K562 (cell line): Measurements from ENCODE around the gene MBD5. TPM values are rescaled to one million over a fixed set of nuclear protein-coding genes. Genes with fewer than 3 reads are reported as not detected.
A peak's percentile ranks its signal among the peaks of the same experiment; 100 is the strongest.

Source experiments
- ATAC-seq: fragments of 200-7000 bp; cut with Tn5 transposase; 3 replicates; pipeline ENCODE4 v1.9.1; 2020; ENCODE audit warnings: moderate library complexity
- BruUV-seq: library from RNA; stranded (reverse); fragments of 400-500 nt; replicated peaks from 2 replicates; lab custom pipeline; 2021; lab: Mats Ljungman, UMichigan
- CTCF ChIA-PET: fragments of 300-600 bp; formaldehyde crosslinking; extraction: SDS; loops from one replicate; lab custom pipeline; 2021; ENCODE audit warnings: low intra/inter-chr PET ratio; lab: Yijun Ruan, JAX
- POLR2A ChIA-PET: fragments of 300-600, 350-650 bp; sonication (Branson Sonifier 250); formaldehyde crosslinking; extraction: SDS; loops from one replicate; lab custom pipeline; 2021; ENCODE audit warnings: antibody characterized with exemption, inconsistent platforms; lab: Yijun Ruan, JAX
- DNase-seq, 4 experiments: peaks; one replicate each; pipeline versions ENCODE4 v3.0.0 to v3.0.0-alpha.2; 2011 to 2018; ENCODE audit warnings: low spot score in 3 of 4, mixed read lengths in 3 of 4; ENCODE audit errors: extremely low read depth in 1 of 4
- FAIRE-seq: peaks from 2 replicates; lab custom pipeline; 2011; peaks lifted over from hg19 to GRCh38; lab: Jason Lieb, UNC
- H2AFZ ChIP-seq: 2 replicates; pipeline ENCODE4 v1.6.0; 2011; ENCODE audit warnings: low read depth, low read length, control low read depth, inconsistent platforms
- H3K27ac ChIP-seq: fragments of 200-600 bp; 3 replicates; pipeline ENCODE4 v1.8.0; 2011; ENCODE audit warnings: low read depth, mild to moderate bottlenecking, control low read depth, inconsistent platforms, low read length, moderate library complexity, mixed read lengths; ENCODE audit errors: extremely low read depth
- H3K27me3 ChIP-seq, 2 experiments: fragments of 300-600 bp in 1 of 2; 2 replicates in 1 of 2; 3 replicates in 1 of 2; pipeline versions ENCODE4 v1.6.0 to v1.8.0; 2011; ENCODE audit warnings: inconsistent platforms in 2 of 2, low read length in 2 of 2, mild to moderate bottlenecking in 1 of 2, mixed read lengths in 1 of 2, moderate library complexity in 1 of 2; ENCODE audit not compliant: control insufficient read depth in 2 of 2, insufficient read depth in 2 of 2
- H3K36me3 ChIP-seq: fragments of 300-600 bp; 3 replicates; pipeline ENCODE4 v1.8.0; 2011; ENCODE audit warnings: mild to moderate bottlenecking, low read length, inconsistent platforms; ENCODE audit not compliant: control insufficient read depth, insufficient read depth
- H3K4me1 ChIP-seq, 2 experiments: fragments of 200-600 bp in 1 of 2; replicated peaks in 1 of 2; 2 replicates in 1 of 2; 3 replicates in 1 of 2; pipeline versions ENCODE4 v1.5.1 to v1.8.0; 2011; ENCODE audit warnings: inconsistent platforms in 2 of 2, low read length in 2 of 2, mild to moderate bottlenecking in 1 of 2, mixed read lengths in 1 of 2, moderate library complexity in 1 of 2; ENCODE audit not compliant: control insufficient read depth in 2 of 2, insufficient read depth in 2 of 2
- H3K4me2 ChIP-seq: 2 replicates; pipeline ENCODE4 v1.6.1; 2011; ENCODE audit warnings: low read length, control low read depth, inconsistent platforms, mixed read lengths; ENCODE audit not compliant: insufficient read depth
- H3K4me3 ChIP-seq: fragments of 200-600 bp; sonication (generic), shearing (Covaris generic); 2 replicates; pipeline ENCODE4 v1.5.1; 2016; ENCODE audit warnings: control low read depth, inconsistent platforms
- H3K79me2 ChIP-seq: fragments of 200-600 bp; 3 replicates; pipeline ENCODE4 v1.8.0; 2011; ENCODE audit warnings: low read length, inconsistent platforms; ENCODE audit not compliant: control insufficient read depth, insufficient read depth
- H3K9ac ChIP-seq, 2 experiments: 2 replicates each; pipeline versions ENCODE4 v1.6.0 to v1.6.1; 2011; ENCODE audit warnings: low read depth in 2 of 2, low read length in 2 of 2, control low read depth in 1 of 2, inconsistent platforms in 1 of 2, mild to moderate bottlenecking in 1 of 2, mixed read lengths in 1 of 2; ENCODE audit not compliant: insufficient read depth in 1 of 2
- H3K9me1 ChIP-seq: one replicate; pipeline ENCODE4 v1.6.0; 2011; ENCODE audit warnings: inconsistent platforms, mild to moderate bottlenecking, low read length, moderate library complexity; ENCODE audit not compliant: control insufficient read depth, insufficient read depth
- H3K9me3 ChIP-seq: replicated peaks from 2 replicates; pipeline ENCODE4 v1.5.1; 2011; ENCODE audit warnings: low read depth, low read length, inconsistent platforms; ENCODE audit not compliant: control insufficient read depth, insufficient read depth
- H4K20me1 ChIP-seq: replicated peaks from 2 replicates; pipeline ENCODE4 v1.6.1; 2011; ENCODE audit warnings: low read length, inconsistent platforms, mixed read lengths; ENCODE audit not compliant: control insufficient read depth, insufficient read depth
- E4F1 ChIP-seq: fragments of 250-450 bp; sonication (Bioruptor Pico); IDR thresholded peaks from 2 replicates; pipeline ENCODE4 v1.5.0; 2021; ENCODE audit warnings: mild to moderate bottlenecking, borderline replicate concordance
- FOXK2 ChIP-seq, 2 experiments: fragments of 450-650 bp; IDR thresholded peaks in 1 of 2; conservative IDR thresholded peaks in 1 of 2; 2 replicates each; pipeline ENCODE4 v1.6.1; 2016; ENCODE audit warnings: low read depth in 2 of 2, mild to moderate bottlenecking in 1 of 2
- HNRNPUL1 ChIP-seq: fragments of 200-400 bp; formaldehyde crosslinking; IDR thresholded peaks from 2 replicates; pipeline ENCODE4 v1.6.1; 2017; ENCODE audit warnings: low read length
- NFRKB ChIP-seq: fragments of 450-650 bp; IDR thresholded peaks from 2 replicates; pipeline ENCODE4 v1.6.1; 2016; ENCODE audit warnings: low read depth
- REST ChIP-seq, 2 experiments: fragments of 450-650 bp; formaldehyde crosslinking in 1 of 2; IDR thresholded peaks; 2 replicates each; pipeline versions ENCODE4 v1.4.0 to v1.6.1; 2014 to 2020; ENCODE audit warnings: mild to moderate bottlenecking in 2 of 2, borderline replicate concordance in 1 of 2, low read depth in 1 of 2
- ZKSCAN8 ChIP-seq: fragments of 200-800 bp; sonication (Bioruptor generic); IDR thresholded peaks from 2 replicates; pipeline ENCODE4 v1.6.1; 2016; ENCODE audit warnings: missing genetic modification characterization, missing compliant biosample characterization
- ZNF584 ChIP-seq: fragments of 200-800 bp; sonication (Bioruptor generic); IDR thresholded peaks from 2 replicates; pipeline ENCODE4 v1.6.1; 2016; ENCODE audit warnings: low read depth, mild to moderate bottlenecking, missing genetic modification characterization, missing compliant biosample characterization
- whole genome bisulfite sequencing: fragments of 100-300 bp; shearing (Covaris generic); methylation state at CpG from one replicate; pipeline ENCODE4 v1.1.6; 2016; ENCODE audit warnings: low coverage, mixed read lengths; ENCODE audit not compliant: insufficient coverage; ENCODE audit errors: missing lambda C conversion rate; 5-methylcytosine and 5-hydroxymethylcytosine counted together
- in situ Hi-C: fragments of 300-500 bp; cut with MboI; formaldehyde crosslinking; loops from 4 replicates; pipeline ENCODE4 v1.15.0; 2018; ENCODE audit warnings: inconsistent platforms, mixed read lengths
- intact Hi-C: fragments of 100-400 bp; cut with micrococcal nuclease; formaldehyde crosslinking; loops from 2 replicates; pipeline ENCODE4 v1.14.2; 2022
- polyA plus RNA-seq, 8 experiments: library from polyadenylated mRNA; depleted of rRNA in 4 of 8; stranded (reverse) in 5 of 8; unstranded in 3 of 8; fragments of >200 nt; fragmentation: Nextera tagmentation in 2 of 8; fragmentation: Illumina TruSeq in 1 of 8; extraction: Ambion mirVana in 2 of 8; extraction: Trizol in 1 of 8; gene quantifications; 2 replicates each; pipeline versions ENCODE4 v1.2.1 to v1.2.3, GENCODE V29; 2011 to 2014; ENCODE audit warnings: inconsistent platforms in 1 of 8, missing spikeins in 1 of 8
- total RNA-seq, 7 experiments: library from RNA; depleted of rRNA in 6 of 7; stranded (reverse); fragments of >200 nt in 6 of 7; fragmentation: Illumina TruSeq in 2 of 7; extraction: Trizol in 2 of 7; gene quantifications; 2 replicates each; pipeline versions ENCODE4 v1.2.1 to v1.2.3, GENCODE V29; 2011 to 2021; ENCODE audit warnings: low replicate concordance in 1 of 7
- TF ChIP-seq, protein P1 (sequence below), 3 experiments: fragments of 200-800 bp in 1 of 3; sonication (Bioruptor generic) in 1 of 3; sonication (generic) in 1 of 3; formaldehyde crosslinking in 1 of 3; IDR thresholded peaks; 2 replicates each; pipeline versions ENCODE4 v1.6.1 to v1.8.0; 2016 to 2022; ENCODE audit warnings: mild to moderate bottlenecking in 2 of 3, missing compliant biosample characterization in 2 of 3, missing genetic modification characterization in 2 of 3, missing genetic modification reagents in 1 of 3

The MBD5 gene
- total and polyA plus RNA-seq, 9 of the 15 experiments (the other 6 are each of a cell fraction or from before 2014, with no cell fraction given): 3.4 to 14.5 (median 9.0) TPM

DNA sequence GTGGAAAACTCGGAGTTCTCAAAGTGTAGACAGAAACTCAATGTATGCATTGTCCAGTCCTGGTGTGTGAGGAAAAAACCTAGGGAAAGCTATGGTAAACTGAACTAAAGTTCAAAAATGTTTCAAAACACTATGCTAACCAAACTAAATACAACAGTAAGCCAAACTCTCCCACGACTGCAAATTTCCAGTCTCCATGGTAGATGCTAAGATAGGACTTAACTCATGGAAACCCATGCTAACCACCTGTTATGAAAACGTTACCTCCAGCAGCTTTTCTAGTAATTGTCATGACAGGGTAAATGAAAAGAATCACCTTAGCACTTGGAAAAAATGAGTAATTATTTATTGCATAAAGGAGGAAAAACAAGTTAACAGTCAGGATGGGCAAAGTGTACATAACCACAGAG lies 488.0 kb downstream of the MBD5 start:
- H3K4me3 ChIP-seq: peak overlapping the region; percentile 31; the same call in 1 of the 2 replicates
- intact Hi-C loops: loop anchor here (1.0 to 5.0 kb wide), 3 partner anchors 307 to 572 kb away; no protein-coding TSS in a partner anchor
- no peak overlapping the region for H3K27ac ChIP-seq
- H3K27me3 ChIP-seq: no peaks in the 10 kb centered on the region
- no peaks in the 10 kb centered on the region for H3K79me2 ChIP-seq
- peak overlapping the region; percentile 75 for H3K4me2 ChIP-seq
- H3K9me1 ChIP-seq: no peaks in the 10 kb centered on the region
- no peaks in the 10 kb centered on the region for H4K20me1 ChIP-seq
- WGBS: 16% methylated on average over 3 of the region's 3 CpGs
- FAIRE-seq (peak; percentile 26), ATAC-seq (peak; percentile 9; the same call in 1 of the 3 replicates), DNase-seq (no peak)
- BruUV-seq: no TSS peak
- ChIA-PET CTCF (interaction anchor here (1.4 to 2.9 kb wide), 2 partner anchors 519 to 572 kb away, joined by 4 to 16 read pairs; no protein-coding TSS in a partner anchor), POLR2A (interaction anchor here (0.6 to 1.9 kb wide), 2 partner anchors 13 to 418 kb away, joined by 4 to 8 read pairs; no protein-coding TSS in a partner anchor)
- peak overlapping the region in 1 of 2 experiments; percentile 21; a peak in 1 of 4 replicates for H3K9ac ChIP-seq
- H3K36me3 ChIP-seq: no peaks in the 10 kb centered on the region
- in situ Hi-C loops: no loop called here
- peak overlapping the region; percentile 85 for H2AFZ ChIP-seq
- TF ChIP-seq NFRKB (no peak), ZNF584 (CRISPR knock-in tag) (no peak), FOXK2 (conservative IDR thresholded peaks at IDR 0.05 in 1 of 2, IDR thresholded peaks at IDR 0.05 in 1 of 2; ENCODE audit: low read depth in 2 of 2) (no peak), E4F1 (CRISPR knock-in tag) (0 out of 2 replicates have a peak, but pooled peaks have one; percentile 42), ZKSCAN8 (CRISPR knock-in tag) (no peak), REST (IDR thresholded peaks at IDR 0.05; ENCODE audit: borderline replicate concordance) (no peak), REST (CRISPR knock-in tag; IDR thresholded peaks at IDR 0.05; ENCODE audit: low read depth) (no peak), HNRNPUL1 (no peak)
- TF ChIP-seq, protein P1, sequence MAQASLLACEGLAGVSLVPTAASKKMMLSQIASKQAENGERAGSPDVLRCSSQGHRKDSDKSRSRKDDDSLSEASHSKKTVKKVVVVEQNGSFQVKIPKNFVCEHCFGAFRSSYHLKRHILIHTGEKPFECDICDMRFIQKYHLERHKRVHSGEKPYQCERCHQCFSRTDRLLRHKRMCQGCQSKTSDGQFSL (CRISPR knock-in tag; IDR thresholded peaks at IDR 0.05): no peak
- TF ChIP-seq, protein P1 (tag; IDR thresholded peaks at IDR 0.05): no peak
- no peaks in the 10 kb centered on the region for H3K9me3 ChIP-seq
- peaks cover 0 to 5% of the 10 kb centered on the region in 2 experiments; a peak in 1 of 5 replicates for H3K4me1 ChIP-seq
